ENCODE results near the gene PRR19. TPM values are rescaled to one million over a fixed set of nuclear protein-coding genes. Genes with fewer than 3 reads are reported as not detected.

The PRR19 gene
- total and polyA plus RNA-seq, 2 donors (not counting 1 experiment from before 2014, with no cell fraction given), result 0.39 to 0.54 TPM

DNA sequence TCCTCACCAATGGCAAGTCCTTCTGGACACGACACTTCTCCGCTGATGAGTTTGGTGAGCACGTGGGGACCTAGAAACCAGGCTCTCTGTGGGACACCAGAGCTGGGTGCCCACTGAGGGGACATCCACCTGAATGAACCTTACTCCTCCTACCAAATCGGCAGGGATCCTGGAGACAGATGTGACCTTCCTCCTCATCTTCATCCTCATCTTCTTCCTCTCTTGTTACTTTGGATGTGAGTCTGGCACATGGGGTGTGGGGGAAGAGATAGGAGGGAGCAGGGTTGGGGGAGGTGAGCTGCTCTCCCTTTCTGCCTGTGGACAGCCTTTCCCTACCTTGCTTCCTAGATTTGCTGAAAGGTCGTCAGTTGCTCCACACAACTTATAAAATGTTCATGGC lies 13.1 kb downstream of the PRR19 start:
- Histone ChIP-seq H3K27ac (ENCODE audit: low read length in 2 of 2) (no peak overlapping the region), H3K27me3 (replicated peaks in 1 of 4; ENCODE audit: control extremely low read depth in 1 of 4, control insufficient read depth in 3 of 4, insufficient read depth in 4 of 4, low read length in 3 of 4) (peaks cover 0 to 40% (median 17%) of the 10 kb centered on the region in 4 experiments), H2AFZ (ENCODE audit: insufficient read depth, low read depth, low read length, poor library complexity, severe bottlenecking) (no peak overlapping the region), H3K4me1 (ENCODE audit: control insufficient read depth in 2 of 2, insufficient read depth in 2 of 2, low read length in 2 of 2) (peaks cover 20 to 26% of the 10 kb centered on the region in 2 donors), H3K9me3 (ENCODE audit: control extremely low read depth in 1 of 3, control insufficient read depth in 2 of 3, insufficient read depth in 1 of 3, low read length in 2 of 3) (peaks cover 0 to 9% (median 0%) of the 10 kb centered on the region in 3 donors), H3K79me2 (ENCODE audit: control insufficient read depth, insufficient read depth, low read length) (no peaks in the 10 kb centered on the region), H3K36me3 (replicated peaks in 1 of 2; ENCODE audit: control extremely low read depth in 1 of 2, control insufficient read depth in 1 of 2, extremely low read depth in 1 of 2, insufficient read depth in 2 of 2, low read length in 1 of 2) (no peaks in the 10 kb centered on the region), H3K4me3 (ENCODE audit: control extremely low read depth in 1 of 5, extremely low read depth in 1 of 5, insufficient read depth in 1 of 5, low read depth in 2 of 5, low read length in 4 of 5) (no peak overlapping the region), H3K4me2 (replicated peaks; ENCODE audit: low read depth, low read length, poor library complexity, severe bottlenecking) (no peak overlapping the region), H4K20me1 (ENCODE audit: control insufficient read depth, insufficient read depth, low read length, poor library complexity, severe bottlenecking) (no peaks in the 10 kb centered on the region), H3K9ac (ENCODE audit: low read length) (no peak overlapping the region)
- no peak for DNase-seq
- H3K27ac Mint-ChIP-seq, result no peak overlapping the region
- H3K4me1 Mint-ChIP-seq, result peaks cover 19% of the 10 kb centered on the region
- TF ChIP-seq EZH2 (IDR thresholded peaks at IDR 0.05; ENCODE audit: borderline replicate concordance, insufficient read depth, low read depth, low read length, poor library complexity, severe bottlenecking), result no peak
- TF ChIP-seq, protein P1, sequence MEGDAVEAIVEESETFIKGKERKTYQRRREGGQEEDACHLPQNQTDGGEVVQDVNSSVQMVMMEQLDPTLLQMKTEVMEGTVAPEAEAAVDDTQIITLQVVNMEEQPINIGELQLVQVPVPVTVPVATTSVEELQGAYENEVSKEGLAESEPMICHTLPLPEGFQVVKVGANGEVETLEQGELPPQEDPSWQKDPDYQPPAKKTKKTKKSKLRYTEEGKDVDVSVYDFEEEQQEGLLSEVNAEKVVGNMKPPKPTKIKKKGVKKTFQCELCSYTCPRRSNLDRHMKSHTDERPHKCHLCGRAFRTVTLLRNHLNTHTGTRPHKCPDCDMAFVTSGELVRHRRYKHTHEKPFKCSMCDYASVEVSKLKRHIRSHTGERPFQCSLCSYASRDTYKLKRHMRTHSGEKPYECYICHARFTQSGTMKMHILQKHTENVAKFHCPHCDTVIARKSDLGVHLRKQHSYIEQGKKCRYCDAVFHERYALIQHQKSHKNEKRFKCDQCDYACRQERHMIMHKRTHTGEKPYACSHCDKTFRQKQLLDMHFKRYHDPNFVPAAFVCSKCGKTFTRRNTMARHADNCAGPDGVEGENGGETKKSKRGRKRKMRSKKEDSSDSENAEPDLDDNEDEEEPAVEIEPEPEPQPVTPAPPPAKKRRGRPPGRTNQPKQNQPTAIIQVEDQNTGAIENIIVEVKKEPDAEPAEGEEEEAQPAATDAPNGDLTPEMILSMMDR (IDR thresholded peaks at IDR 0.05), result no peak
- peaks cover 28% of the 10 kb centered on the region for H3K27me3 Mint-ChIP-seq
- ATAC-seq (ENCODE audit: low read depth), result no peak
- no peaks in the 10 kb centered on the region for H3K9me3 Mint-ChIP-seq (ENCODE audit: insufficient read depth)
- CTCF ChIA-PET, result interaction anchor here (1.4 kb wide), 1 partner anchor 86 kb away, joined by 3 read pairs; no protein-coding TSS in a partner anchor
- 80% methylated on average over 1 of the region's 5 CpGs for WGBS (ENCODE audit: insufficient coverage)
- no peak overlapping the region for H3K4me3 Mint-ChIP-seq
- POLR2A ChIA-PET, result interaction anchor here (0.6 to 1.4 kb wide), 2 partner anchors 13 to 50 kb away, joined by 3 to 4 read pairs; partner anchors contain the start of genes PAFAH1B3 and PRR19
- intact Hi-C loops (cut with micrococcal nuclease), result no loop called here

Measured in B cell (primary cell).